Hepatocyte (in vitro differentiated cells): ENCODE measurements around the gene NPC2. TPM values are rescaled to one million over a fixed set of nuclear protein-coding genes. Genes with fewer than 3 reads are reported as not detected.

Experiments used
- DNase-seq: peaks from one replicate; pipeline ENCODE4 v3.0.0-alpha.2; 2016; ENCODE audit warnings: low spot score
- H2AFZ ChIP-seq: fragments of 200-600 bp; sonication (generic); 2 replicates; pipeline ENCODE4 v1.6.0; 2016; ENCODE audit warnings: antibody characterized with exemption, mild to moderate bottlenecking
- H3K27ac ChIP-seq: fragments of 200-600 bp; sonication (generic); 2 replicates; pipeline ENCODE4 v1.5.1; 2016; ENCODE audit warnings: mild to moderate bottlenecking
- H3K27me3 ChIP-seq: fragments of 200-600 bp; sonication (generic); 2 replicates; pipeline ENCODE4 v1.6.1; 2016
- H3K36me3 ChIP-seq: fragments of 200-600 bp; sonication (generic); replicated peaks from 2 replicates; pipeline ENCODE4 v1.5.1; 2016; ENCODE audit warnings: low read depth; ENCODE audit not compliant: insufficient read depth
- H3K4me1 ChIP-seq: fragments of 200-600 bp; sonication (generic); 2 replicates; pipeline ENCODE4 v1.5.1; 2016; ENCODE audit warnings: mild to moderate bottlenecking, moderate library complexity; ENCODE audit not compliant: insufficient read depth
- H3K4me2 ChIP-seq: fragments of 200-600 bp; sonication (generic); 2 replicates; pipeline ENCODE4 v1.6.0; 2016
- H3K4me3 ChIP-seq: fragments of 200-600 bp; sonication (generic); 2 replicates; pipeline ENCODE4 v1.5.1; 2016; ENCODE audit warnings: mild to moderate bottlenecking
- H3K79me2 ChIP-seq: fragments of 200-600 bp; sonication (generic); 2 replicates; pipeline ENCODE4 v1.6.0; 2017; ENCODE audit warnings: mild to moderate bottlenecking
- H3K9me2 ChIP-seq: fragments of 200-600 bp; sonication (generic); replicated peaks from 2 replicates; pipeline ENCODE4 v1.6.0; 2017; ENCODE audit warnings: mild to moderate bottlenecking; ENCODE audit not compliant: insufficient read depth
- H3K9me3 ChIP-seq: fragments of 200-600 bp; sonication (generic); 2 replicates; pipeline ENCODE4 v1.5.1; 2016; ENCODE audit warnings: low read depth, mild to moderate bottlenecking
- H4K20me1 ChIP-seq: fragments of 200-600 bp; sonication (generic); 2 replicates; pipeline ENCODE4 v1.6.0; 2016; ENCODE audit warnings: mild to moderate bottlenecking; ENCODE audit not compliant: insufficient read depth, poor library complexity, severe bottlenecking
- EZH2 ChIP-seq: fragments of 200-600 bp; sonication (generic); IDR thresholded peaks from 2 replicates; pipeline ENCODE4 v1.6.1; 2016; ENCODE audit warnings: antibody characterized with exemption, mild to moderate bottlenecking, borderline replicate concordance
- EZH2phosphoT487 ChIP-seq: fragments of 200-600 bp; sonication (generic); IDR thresholded peaks from one replicate; pipeline ENCODE4 v1.6.1; 2018; ENCODE audit warnings: antibody characterized with exemption, mild to moderate bottlenecking, low read depth, moderate library complexity; ENCODE audit not compliant: unreplicated experiment, severe bottlenecking
- WGBS: methylation state at CpG from one replicate; pipeline ENCODE4 v1.1.6; 2016; ENCODE audit warnings: low lambda C conversion rate; ENCODE audit errors: missing lambda C conversion rate; 5-methylcytosine and 5-hydroxymethylcytosine counted together
- polyA plus RNA-seq: library from polyadenylated mRNA; unstranded; fragments of >200 nt; fragmentation: Nextera tagmentation; extraction: Ambion mirVana; gene quantifications from 2 replicates; pipeline ENCODE4 v1.2.1, GENCODE V29; 2016
- total RNA-seq: library from RNA; depleted of rRNA; stranded (reverse); fragments of >200 nt; gene quantifications from 2 replicates; pipeline ENCODE4 v1.2.3, GENCODE V29; 2014
- TF ChIP-seq, protein P1 (sequence below): fragments of 200-600 bp; sonication (generic); IDR thresholded peaks from 2 replicates; pipeline ENCODE4 v1.5.1; 2016; ENCODE audit warnings: antibody characterized with exemption, mild to moderate bottlenecking; ENCODE audit not compliant: poor library complexity

The NPC2 gene
- total and polyA plus RNA-seq, 2 experiments from 2014 or later: 602 to 1,339 TPM

DNA sequence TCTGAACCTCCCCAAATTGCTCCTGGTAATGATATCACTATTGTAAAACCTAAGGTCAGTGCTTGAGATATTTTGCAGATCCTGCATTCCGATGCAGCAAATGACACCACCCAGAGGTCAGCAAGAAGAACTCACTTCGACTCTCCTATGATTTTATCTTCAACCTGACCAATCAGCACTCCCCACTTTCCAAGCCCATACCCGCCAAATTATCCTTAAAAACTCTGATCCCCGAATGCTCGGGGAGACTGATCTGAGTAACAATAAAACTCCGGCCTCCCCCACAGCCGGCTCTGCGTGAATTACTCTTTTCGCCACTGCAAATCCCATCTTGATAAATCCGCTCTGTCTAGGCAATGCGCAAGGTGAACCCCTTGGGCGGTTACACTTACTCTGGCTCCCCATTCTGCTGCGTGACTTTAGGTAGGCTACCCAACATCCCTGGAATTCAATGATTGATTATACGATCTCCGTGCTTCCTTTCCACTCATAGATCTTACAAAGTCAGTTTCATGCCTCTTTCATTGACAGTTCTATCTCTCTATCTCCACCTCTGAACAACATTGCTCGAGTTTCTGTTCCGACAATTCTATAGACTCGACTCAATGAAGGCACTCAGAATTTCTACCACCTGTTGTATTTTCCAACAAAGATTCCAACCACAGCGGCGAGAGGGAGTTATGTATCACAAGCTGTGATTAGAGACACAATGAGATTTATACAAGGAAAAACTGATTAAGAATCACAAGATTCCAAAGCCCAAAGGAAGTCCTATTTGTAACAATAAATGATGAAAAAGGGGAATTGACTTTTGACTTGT lies 939 bp downstream of the NPC2 start:
- peak overlapping the region; percentile 96 for H3K27ac ChIP-seq
- TF ChIP-seq, protein P1, sequence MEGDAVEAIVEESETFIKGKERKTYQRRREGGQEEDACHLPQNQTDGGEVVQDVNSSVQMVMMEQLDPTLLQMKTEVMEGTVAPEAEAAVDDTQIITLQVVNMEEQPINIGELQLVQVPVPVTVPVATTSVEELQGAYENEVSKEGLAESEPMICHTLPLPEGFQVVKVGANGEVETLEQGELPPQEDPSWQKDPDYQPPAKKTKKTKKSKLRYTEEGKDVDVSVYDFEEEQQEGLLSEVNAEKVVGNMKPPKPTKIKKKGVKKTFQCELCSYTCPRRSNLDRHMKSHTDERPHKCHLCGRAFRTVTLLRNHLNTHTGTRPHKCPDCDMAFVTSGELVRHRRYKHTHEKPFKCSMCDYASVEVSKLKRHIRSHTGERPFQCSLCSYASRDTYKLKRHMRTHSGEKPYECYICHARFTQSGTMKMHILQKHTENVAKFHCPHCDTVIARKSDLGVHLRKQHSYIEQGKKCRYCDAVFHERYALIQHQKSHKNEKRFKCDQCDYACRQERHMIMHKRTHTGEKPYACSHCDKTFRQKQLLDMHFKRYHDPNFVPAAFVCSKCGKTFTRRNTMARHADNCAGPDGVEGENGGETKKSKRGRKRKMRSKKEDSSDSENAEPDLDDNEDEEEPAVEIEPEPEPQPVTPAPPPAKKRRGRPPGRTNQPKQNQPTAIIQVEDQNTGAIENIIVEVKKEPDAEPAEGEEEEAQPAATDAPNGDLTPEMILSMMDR: peak; percentile 25
- TF ChIP-seq EZH2phosphoT487: no peak
- TF ChIP-seq EZH2: no peak
- peaks cover 69% of the 10 kb centered on the region for H3K79me2 ChIP-seq

GRCh38 chr14:74490486-74490885 lies 2.6 kb downstream of the NPC2 start:
- Histone ChIP-seq H3K9me3 (no peaks in the 10 kb centered on the region), H3K79me2 (peaks cover 69% of the 10 kb centered on the region), H3K4me2 (no peak overlapping the region), H3K27me3 (no peaks in the 10 kb centered on the region), H3K27ac (no peak overlapping the region), H2AFZ (no peak overlapping the region), H4K20me1 (peaks cover 31% of the 10 kb centered on the region), H3K36me3 (no peaks in the 10 kb centered on the region), H3K4me3 (no peak overlapping the region), H3K9me2 (no peaks in the 10 kb centered on the region), H3K4me1 (peaks cover 13% of the 10 kb centered on the region)
- DNase-seq: no peak
- TF ChIP-seq, protein P1: no peak
- TF ChIP-seq EZH2: no peak
- no peak for TF ChIP-seq EZH2phosphoT487
- WGBS: 92% methylated on average over 1 of the region's 1 CpG

More for the DNA sequence above, 939 bp downstream of the NPC2 start:
- H4K20me1 ChIP-seq: peaks cover 31% of the 10 kb centered on the region
- H2AFZ ChIP-seq: peak overlapping the region; percentile 79
- H3K4me1 ChIP-seq: peaks cover 13% of the 10 kb centered on the region
- H3K4me3 ChIP-seq: peak overlapping the region; percentile 85
- no peaks in the 10 kb centered on the region for H3K27me3 ChIP-seq
- H3K36me3 ChIP-seq: no peaks in the 10 kb centered on the region
- no peaks in the 10 kb centered on the region for H3K9me2 ChIP-seq
- no peaks in the 10 kb centered on the region for H3K9me3 ChIP-seq
- DNase-seq: peak; percentile 36
- H3K4me2 ChIP-seq: peak overlapping the region; percentile 83
- under 1% methylated on average over 20 of the region's 20 CpGs for WGBS

DNA sequence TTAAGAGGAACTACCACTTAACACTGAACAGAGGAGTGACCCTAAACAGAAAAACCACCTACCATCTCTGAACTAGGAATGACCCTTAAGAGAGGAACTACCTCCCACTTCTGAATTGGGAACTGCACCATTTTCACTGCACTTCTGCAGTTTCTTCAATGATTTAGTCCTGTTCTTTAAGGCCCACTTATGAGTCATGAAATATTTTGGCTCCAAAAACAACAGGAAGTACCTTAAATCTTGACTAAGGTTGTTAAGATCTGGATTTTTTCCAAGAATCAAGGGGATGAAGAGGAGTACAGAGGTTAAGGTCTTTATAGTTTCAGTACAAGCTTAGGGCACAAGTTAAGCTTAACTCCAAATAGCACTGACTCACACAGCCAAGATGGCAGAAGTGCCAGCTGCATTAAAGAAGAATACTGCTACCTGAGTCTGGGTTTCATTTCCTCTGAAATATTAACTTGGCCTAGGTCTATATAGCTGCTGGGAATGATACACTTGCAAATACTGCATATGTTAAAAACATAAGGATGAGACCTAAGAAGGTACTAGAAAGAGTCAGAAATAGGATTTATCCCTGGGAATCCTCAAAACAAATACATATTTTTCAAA lies 4.2 kb downstream of the NPC2 start:
- no peak overlapping the region for H3K4me3 ChIP-seq
- H3K79me2 ChIP-seq: peaks cover 55% of the 10 kb centered on the region
- TF ChIP-seq, protein P1: no peak
- no peak for TF ChIP-seq EZH2phosphoT487
- TF ChIP-seq EZH2: no peak
- no peak for DNase-seq
- no peaks in the 10 kb centered on the region for H3K9me2 ChIP-seq
- H3K36me3 ChIP-seq: no peaks in the 10 kb centered on the region
- peaks cover 31% of the 10 kb centered on the region for H4K20me1 ChIP-seq
- no peak overlapping the region for H3K27ac ChIP-seq
- no peak overlapping the region for H2AFZ ChIP-seq
- H3K4me1 ChIP-seq: peaks cover 7% of the 10 kb centered on the region
- H3K4me2 ChIP-seq: no peak overlapping the region
- no peaks in the 10 kb centered on the region for H3K27me3 ChIP-seq
- no peaks in the 10 kb centered on the region for H3K9me3 ChIP-seq
